ENCODE results near the gene GNAQ.

GRCh38 chr9:77857513-77858259 is 173.9 kb downstream of the GNAQ start:
- TF ChIP-seq, protein P1, sequence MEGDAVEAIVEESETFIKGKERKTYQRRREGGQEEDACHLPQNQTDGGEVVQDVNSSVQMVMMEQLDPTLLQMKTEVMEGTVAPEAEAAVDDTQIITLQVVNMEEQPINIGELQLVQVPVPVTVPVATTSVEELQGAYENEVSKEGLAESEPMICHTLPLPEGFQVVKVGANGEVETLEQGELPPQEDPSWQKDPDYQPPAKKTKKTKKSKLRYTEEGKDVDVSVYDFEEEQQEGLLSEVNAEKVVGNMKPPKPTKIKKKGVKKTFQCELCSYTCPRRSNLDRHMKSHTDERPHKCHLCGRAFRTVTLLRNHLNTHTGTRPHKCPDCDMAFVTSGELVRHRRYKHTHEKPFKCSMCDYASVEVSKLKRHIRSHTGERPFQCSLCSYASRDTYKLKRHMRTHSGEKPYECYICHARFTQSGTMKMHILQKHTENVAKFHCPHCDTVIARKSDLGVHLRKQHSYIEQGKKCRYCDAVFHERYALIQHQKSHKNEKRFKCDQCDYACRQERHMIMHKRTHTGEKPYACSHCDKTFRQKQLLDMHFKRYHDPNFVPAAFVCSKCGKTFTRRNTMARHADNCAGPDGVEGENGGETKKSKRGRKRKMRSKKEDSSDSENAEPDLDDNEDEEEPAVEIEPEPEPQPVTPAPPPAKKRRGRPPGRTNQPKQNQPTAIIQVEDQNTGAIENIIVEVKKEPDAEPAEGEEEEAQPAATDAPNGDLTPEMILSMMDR (IDR thresholded peaks at IDR 0.05) = no peak
- no peak for TF ChIP-seq POLR2A (IDR thresholded peaks at IDR 0.05)

Data from testis (tissue), 2 donors.